COR-L47 (cell line): ENCODE measurements around the gene BRINP2.
A peak's percentile ranks its signal among the peaks of the same experiment; 100 is the strongest.

Experiments used
- DNase-seq: peaks from one replicate; lab custom pipeline; 2025; lab: John Stamatoyannopoulos, UW

The BRINP2 gene

DNA sequence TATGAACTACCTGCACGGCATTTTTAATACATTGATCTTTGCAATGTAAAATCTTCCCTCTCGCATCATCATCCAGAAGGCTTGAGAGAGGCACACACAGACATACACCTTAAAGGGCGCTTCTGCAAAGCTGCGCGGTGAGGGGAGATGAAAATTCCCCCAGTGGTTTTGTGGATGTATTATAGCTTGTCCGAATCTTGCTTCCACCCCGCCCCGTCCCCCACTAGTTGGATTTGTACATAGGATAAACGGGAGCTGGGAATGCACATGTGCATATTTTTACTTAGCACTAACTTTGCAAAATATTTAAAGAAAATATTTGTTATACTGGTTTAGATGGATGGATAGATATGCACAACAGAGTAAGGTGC, 5.7 kb upstream of the BRINP2 start:
- no peak for DNase-seq

DNA sequence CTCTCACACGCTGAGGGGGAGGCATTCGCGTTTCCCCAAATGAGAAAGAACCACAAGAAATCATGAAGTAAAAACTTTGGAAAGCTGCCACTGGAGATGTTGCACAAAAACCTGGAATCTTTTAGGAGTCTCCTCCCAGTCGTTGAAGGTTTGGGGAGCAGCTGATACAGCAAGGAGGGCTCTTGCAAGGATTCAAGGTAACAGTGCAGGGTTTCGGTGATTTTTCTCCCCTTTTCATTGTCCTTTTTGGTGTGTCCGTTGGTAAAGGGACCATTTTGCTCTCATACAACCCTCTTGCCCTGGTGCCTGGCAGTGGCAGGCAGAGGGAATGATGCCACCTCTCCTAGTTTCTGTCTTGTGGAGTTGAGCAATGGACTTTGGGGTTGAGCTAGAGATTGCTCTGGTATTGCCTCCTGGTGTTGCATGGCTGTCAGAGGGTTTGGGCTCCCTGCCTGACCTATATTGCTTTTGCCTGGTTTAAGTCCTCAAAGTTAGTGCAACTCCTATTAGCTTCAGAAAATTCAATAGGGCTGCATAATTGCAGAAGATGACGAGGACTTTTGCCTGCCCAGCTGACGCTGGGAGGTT, 872 bp downstream of the BRINP2 start:
- DNase-seq = no peak

DNA sequence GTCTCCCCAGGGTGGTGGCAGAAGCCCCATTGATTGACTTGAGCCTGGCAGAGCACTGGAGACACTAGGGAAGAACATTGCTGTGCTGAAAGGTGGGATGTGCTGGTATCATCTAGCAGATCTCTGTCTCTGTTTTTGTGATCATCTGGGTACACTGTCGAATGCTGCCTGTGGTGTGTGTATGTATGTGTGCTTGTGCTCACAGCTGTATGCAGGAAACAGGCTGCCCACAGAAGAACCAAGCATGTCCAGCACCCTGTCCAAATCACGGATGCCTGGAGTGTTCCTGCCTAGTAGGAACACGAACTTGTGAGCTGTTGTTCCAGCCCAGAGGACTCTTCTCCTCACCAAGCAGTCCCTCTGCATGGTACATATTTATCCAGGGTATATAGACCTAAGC, 1.5 kb downstream of the BRINP2 start:
- no peak for DNase-seq

DNA sequence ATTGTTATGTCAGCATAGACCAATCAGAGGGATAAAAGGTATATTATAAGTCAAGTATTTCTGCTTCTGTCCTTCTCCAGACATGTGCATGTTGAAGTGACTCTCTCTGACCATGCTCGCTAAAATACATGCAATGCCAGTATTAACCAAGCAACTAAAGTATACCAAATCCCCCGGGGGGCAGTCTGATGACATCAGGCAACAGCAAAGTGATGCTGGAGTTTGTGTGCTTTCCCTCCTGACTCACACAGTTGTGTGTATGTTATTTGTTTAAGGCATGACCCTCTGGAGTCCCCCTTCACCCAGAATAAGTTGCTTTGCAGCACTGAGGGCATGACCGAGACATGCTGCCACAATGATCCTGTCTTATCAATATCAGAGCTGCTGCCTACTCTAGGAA, 2.1 kb downstream of the BRINP2 start:
- DNase-seq = no peak

DNA sequence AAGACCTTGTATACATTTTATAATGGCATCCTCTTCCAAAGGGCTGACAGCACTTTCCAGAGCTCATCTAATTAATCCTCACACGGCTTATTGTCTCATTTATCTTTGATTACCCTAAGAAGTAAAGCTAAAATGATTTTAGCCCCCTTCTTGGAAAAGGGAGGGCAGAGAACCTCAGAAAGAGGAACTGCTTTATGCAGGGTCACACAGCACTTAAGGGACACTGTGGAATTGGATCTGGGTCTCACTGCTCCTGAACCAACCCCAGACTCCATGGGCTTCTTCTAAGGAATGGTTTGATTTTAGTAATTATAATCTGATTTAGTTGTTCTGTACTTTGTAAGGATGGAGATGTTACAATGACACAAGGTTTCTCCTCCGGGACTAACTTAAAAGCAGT, 3.2 kb downstream of the BRINP2 start:
- no peak for DNase-seq

DNA sequence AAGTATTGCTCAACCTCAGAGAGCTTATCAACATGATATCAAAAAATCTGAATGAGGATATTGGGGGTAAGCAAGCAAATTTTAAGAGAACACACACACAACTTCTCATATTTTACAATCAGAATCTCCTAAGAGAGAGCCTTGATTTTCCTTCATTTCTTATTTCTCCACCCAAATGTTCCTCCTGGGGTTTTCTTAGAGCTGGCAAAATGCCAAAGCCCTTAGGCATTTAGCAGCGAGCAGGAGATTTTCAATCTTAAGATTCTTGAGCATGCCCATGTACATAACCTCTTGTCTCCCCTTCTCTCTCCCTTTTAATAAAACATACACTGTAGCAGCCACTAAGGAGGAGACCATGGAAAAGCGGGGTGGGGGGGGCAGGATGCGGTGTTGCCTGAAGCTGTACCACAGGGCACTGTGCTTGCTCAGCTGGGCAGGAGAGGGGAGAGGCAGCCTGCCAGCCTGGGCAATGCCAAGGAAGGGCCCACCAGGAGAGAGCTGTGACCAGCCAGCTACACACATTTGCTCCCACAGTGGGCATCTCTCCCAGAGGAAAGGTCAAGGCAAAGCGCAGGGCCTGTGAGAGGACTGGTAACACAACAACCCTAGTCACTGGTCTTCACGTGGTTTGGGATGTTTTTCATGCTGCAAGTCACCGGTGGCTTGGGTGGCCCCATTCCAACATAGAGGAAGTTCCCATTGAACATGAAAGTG, 4.3 kb downstream of the BRINP2 start:
- DNase-seq = no peak

DNA sequence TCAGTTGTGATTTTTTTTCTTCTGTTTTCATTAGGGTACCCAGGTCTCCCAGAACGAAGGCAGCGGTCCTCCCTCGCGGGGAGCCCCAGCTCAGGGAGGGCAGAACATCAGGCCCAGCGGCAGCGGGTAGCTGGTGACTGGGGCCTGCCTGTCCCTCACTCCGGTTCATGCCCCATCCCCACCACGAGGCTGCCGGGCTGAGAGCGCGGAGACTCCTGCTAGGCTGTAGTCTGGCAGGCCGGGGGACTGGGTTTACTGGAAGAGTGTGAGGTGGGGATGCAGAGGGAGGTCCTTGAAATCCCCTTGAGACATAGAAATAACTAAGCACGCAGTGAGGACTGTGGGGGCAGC, 10.5 kb downstream of the BRINP2 start:
- no peak for DNase-seq

DNA sequence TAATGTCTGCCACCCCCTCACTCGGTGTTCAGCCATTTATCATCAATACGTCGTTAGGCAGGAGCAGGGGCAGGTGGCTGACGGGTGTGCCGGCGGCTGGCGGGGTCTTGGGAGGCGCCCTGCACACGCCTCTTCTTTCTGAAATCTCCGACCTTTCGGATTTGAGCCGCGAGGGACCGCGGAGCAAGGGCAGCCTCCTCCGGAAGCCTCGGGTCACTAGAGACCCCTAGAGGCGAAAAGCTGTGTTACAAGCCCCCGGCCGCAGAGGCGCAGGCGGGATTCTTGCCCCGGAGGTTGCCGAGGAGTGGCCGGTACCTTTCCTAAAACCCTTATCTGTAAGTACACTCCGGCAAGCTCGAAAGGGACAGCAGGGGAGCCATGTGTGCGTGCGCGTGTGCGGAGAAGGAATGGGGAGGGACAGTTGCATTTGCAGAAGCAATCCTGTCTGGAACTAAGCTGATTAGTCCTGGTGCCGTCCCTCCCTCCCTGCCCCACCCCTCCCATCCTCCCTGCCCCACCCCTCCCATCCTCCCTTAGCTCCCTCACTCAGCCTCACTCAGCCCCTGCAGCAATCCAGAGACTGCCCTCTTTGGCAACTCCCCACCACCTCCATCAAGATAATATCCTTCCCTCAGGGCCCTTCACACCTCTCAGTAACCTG, 11.0 kb downstream of the BRINP2 start:
- peak; percentile 65 for DNase-seq

DNA sequence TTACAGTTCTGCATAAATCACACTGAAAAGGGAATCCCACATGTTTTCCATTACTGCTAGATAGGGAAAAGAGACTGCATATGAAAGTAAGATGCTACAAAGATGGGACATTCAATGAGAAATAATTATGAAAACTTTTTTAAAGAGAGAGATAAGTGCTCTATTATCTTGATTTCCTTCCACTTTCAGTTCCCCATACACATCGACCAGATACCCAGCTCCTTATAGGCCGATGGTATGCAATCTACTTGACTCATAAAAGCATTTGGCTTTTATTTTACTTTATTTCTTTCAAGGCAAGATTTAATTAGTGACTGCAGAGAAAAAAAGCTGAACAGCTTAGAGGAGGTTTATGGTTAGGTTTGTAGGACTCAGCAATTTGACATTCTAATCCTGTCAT, 13.1 kb downstream of the BRINP2 start:
- DNase-seq = no peak

DNA sequence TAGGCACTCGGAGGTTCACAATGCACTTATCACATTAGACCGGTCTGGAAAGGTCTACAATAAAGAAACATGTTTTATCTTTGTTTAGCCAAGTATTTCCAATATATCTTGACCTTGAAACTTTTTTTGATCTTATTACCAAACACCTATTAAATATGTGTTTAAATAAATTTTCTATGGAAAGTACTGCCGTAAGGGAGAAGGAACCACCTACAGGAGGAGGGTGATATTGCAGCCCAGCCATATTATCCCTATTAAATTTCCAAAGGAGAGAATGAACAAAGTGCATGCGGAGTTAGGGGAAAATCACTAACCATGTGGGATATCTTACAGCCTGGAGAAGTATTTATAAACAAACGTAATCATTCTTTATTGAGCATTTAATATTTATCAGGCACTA, 14.5 kb downstream of the BRINP2 start:
- DNase-seq = no peak

DNA sequence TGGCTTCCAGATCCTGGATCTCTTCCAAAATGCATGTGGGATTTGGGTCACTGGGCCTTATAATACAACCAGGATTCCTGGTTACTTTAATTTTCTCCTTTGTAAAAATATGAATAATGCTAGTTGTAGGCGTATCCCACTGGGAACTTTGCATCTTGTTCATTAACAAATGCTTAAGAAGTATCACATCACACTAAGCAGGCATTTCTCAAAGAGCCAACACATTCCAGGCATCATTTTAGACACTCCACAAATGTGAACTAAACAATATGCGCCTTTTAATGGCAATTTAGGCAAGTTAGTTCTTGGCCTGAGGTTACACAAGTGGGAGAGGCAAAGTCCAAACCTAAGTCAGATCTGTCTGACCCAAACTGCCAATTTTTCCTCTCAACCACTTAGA, 15.9 kb downstream of the BRINP2 start:
- DNase-seq = no peak

DNA sequence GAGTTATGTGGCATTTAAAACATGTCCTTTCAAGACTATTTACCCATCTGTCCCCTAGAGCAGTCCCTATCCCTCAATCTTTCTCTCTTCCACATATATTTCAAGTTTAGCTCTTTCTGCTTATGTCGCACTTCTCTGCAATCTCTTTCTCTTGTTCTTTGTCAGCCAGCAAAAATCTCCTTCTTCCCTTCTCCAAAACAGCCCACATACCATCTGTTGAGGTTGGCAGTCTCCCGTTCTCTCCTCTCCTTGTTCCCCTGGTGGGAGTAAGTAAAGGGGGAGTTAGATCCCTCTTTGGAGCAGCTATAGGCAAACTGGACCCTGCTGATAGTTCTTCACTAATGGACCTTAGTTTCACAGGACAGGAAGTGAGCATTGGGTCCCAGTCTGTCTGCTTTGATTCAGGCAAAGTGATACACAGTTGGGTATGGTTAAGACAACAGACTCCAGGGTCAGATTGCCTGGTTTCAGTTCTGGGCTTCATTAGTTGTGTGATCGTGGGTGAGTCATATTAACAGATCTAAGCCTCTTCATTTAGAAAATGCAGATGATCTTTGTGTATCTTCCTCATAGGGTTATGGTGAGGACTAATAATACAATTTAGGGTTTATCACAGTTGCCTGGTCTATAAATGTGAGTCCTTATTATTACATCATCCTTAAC, 19.7 kb downstream of the BRINP2 start:
- no peak for DNase-seq

DNA sequence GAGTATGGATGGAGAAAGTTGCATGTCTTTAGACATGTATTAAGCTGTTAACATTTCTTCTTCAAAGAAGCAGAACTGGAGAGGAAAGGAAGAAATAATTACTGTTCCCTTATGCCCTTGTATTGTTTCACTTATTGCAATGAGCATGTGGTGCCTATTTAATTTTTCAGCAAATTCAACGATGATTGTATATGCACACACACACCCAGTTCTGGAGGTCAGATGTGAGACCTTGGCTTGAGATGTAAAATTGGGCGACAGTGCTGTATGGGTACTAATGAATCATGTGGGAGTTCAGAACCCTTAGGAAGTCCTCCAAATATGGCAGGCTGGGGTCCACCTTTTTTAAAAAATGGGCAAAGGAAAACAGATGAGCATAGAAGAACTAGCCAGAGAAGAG, 27.5 kb downstream of the BRINP2 start:
- no peak for DNase-seq

DNA sequence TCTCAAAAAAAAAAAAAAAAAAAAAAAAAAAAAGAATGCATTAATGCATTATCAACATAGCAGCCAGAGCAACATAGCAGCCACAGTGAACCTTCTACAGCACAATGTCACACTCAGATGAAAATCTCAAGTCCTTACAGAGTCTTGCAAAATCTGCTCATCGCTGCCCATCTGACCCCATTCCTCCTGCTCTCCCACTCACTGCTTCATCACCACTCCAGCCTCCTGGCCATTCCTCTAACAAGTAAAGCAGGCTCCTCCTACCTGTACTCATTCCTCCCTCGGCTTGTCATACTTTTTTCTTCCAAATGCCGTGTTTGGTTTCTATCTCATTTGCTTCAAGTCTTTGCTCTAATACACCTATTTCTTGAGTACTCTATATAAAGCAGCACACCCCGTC, 29.5 kb downstream of the BRINP2 start:
- no peak for DNase-seq

DNA sequence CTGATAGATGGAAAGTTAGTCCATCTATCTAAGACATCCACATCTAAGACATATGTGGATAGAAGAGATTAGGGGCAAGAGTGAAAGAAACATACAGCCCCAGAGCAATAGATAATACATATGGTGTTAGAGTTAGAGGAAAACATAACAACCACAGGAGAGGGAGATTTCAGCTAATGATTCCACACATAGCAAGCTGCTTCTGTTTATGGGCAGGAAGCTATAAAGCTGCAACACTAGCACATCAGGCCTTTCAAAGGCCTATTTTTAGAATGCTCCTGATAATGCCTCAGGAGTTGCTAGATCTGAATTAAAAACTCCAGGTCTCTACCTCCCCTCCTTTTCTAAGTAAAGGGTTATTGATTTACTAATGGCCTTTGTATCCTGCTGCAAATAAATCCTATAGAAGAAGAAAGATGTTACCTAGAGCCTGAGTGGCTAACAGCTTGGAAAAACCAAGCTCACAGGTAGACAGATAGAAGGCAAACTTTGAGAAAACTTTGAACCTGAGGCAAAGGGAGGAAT, 36.1 kb downstream of the BRINP2 start:
- no peak for DNase-seq

DNA sequence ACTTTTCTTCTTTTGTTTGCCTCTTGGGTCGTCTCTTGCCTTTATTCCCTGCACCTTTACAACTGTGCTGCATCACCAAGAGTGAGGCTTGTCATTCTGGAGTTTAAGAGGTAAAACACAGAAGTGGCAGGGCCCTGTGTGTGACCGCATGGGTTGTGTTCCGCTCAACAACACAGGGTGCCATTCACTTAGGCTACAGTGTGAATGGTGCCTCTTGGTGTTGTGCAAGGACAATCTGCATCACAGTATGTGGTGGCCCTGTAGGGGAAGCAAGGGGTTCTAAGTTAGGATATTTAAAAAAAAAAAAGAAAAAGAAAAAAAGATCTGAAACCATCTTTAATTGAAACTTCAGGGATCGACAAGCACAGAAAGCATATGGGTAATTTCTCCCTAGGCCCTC, 38.2 kb downstream of the BRINP2 start:
- DNase-seq = no peak

DNA sequence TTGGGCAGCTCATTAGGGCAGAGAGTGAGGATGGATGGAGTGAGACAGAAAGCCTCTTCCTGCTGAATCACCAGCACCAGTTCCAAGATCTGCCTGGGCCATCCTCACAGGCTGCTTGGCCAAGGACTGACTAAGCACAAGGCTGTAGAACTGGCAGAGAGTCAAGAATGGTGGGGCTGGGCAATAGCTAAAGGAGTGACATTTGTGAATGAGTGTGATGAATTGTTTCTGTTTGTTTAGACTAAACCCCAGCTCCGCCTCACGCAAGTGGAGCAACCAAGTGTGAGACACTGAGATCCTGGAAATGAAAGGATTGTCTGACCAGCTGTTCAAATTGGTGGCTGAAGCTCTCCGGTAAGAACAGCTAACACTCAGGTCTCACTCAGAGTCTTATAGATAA, 38.6 kb downstream of the BRINP2 start:
- DNase-seq = peak; percentile 93

DNA sequence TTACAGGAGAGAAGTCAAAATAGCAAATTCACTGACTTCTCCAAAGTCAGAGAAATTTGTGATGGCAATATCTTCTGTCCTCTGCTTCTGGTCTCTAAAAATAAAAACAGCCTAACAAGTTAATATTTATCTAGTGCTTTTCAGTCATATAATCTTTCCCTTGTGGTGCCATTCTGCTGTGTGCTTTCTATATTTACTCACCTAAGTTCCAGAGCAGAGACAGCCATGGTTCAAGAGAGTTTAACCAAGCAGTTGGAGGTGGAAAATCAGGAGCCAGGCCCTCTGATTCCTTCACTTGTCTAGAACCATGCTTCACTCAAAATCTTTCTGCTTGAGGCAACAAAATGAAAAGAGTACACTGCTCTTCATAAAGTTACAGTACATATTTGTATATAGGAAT, 39.3 kb downstream of the BRINP2 start:
- DNase-seq = no peak

DNA sequence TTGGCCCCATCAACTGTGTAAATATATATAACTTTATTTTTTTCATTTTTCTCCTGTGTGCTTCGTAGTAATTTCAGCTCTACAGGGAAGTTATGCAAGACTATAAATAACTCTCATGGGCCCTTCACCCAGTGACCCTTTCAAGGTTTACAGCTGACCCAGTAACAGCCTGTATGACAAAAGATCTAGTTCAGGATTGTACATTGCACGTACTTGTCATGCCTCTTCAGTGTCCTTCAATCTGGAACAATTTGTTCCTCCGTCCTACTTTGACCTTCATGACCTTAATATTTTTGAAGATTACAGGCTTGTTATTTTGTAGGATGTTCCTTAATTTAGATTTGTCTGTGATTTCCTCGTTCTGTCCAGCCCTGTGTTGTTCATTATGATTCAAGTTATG, 40.5 kb downstream of the BRINP2 start:
- DNase-seq = no peak

DNA sequence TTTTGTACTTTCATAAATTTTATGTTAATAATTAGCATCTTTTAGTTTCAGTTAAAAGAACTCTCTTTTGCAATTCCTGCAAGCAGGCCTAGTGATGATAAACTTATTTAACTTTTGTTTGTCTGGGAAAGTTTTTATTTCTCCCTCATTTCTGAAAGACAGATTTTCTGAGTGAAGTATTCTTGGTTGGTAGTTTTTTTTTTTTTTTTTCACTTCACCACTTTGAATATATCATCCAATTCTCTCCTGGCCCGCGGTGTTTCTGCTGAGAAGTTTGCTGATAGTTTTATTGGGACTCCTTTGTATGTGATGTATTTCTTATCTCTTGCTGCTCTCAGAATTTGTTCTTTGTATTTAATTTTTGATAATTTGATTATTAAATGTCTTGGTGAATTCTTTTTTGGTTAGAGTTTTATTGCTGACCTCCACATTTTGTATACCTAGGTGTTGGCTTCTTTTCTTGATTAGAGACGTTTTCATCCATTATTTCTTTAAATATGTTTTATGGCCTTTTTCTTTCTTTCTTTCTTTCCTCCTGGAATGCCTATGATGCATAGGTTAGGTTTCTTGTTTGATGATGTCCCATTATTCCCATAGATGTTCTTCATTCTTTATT, 45.9 kb downstream of the BRINP2 start:
- no peak for DNase-seq

DNA sequence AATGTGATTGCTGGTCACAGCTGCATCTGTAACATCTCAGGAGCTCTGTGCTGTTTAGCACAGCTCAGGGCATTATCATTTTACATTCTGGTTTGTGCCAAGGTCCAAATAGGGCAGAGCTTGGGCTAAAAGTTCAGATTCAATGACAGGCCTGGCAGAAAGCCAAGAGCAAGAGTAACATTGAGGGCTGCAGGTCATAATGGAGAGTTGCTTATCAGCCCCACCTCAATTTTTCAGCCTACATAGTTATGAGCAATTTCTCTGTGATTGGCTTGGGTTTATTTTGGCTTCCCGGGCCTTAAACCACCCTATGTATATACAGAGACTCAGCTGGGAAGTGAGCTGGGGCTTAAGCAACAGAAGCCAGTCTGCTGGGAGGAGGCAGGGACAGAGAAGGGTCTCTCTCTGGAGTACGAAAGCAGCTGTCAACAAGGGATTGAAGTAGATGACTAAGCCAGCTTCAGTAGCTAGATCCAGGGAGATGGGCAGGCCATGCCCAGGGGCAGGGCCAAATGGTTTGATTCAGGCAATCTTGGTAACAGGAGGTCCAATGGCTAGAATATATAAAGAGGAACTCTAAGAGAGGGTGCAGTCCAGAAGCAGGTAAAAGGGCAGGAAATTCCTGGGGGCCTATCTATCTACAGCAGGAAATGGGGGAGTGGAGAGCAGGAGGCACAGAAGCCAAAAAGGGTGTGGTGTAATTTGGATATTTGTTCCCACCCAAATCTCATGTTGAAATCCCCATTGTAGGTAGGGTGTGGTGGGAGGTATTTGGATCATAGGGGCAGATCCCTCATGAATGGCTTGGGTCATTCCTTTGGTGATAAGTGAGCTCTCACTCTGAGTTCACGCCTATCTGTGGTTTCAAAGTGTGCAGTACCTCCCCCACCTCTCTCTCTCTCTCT, 49.0 kb downstream of the BRINP2 start:
- no peak for DNase-seq

DNA sequence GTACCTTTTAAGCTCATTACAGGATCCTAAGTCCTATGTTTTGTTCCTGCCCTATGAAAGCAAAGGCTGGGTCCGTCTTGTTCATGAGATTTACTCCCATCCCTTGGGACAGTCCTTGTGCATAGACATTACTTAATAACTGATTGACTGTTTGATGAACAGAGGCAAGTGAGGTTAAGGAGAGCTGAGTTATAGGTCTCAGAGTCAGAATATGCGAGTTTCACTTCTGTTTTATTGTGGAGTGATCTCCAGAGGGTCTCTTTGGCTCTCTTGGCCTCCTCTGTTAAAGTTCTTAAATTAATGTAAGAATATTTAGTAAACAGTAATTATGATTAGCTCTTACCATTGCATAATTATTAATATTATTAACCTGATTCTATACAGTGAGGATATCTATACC, 52.6 kb downstream of the BRINP2 start:
- no peak for DNase-seq
